GM12878 (cell line): ENCODE results near the gene IFNA13. TPM values are rescaled to one million over a fixed set of nuclear protein-coding genes. Genes with fewer than 3 reads are reported as not detected.

ENCODE experiments used
- BACH1 ChIP-seq: fragments of 450-650 bp; IDR thresholded peaks from 2 replicates; pipeline ENCODE4 v1.6.1; 2017; ENCODE audit warnings: mild to moderate bottlenecking, borderline replicate concordance
- CREB1 ChIP-seq: IDR thresholded peaks from 2 replicates; pipeline ENCODE4 v1.6.1; 2012; ENCODE audit warnings: low read depth, mild to moderate bottlenecking, inconsistent platforms
- EP300 ChIP-seq, 2 experiments: fragments of 150-350 bp in 1 of 2; IDR thresholded peaks; 2 replicates each; pipeline ENCODE4 v1.6.1; 2011 to 2012; ENCODE audit warnings: low read depth in 2 of 2, low read length in 2 of 2, borderline replicate concordance in 1 of 2, improper control_type of control experiment in 1 of 2, inconsistent platforms in 1 of 2; ENCODE audit not compliant: control insufficient read depth in 1 of 2
- ETV6 ChIP-seq, 2 experiments: fragments of 450-650 bp in 1 of 2; IDR thresholded peaks in 1 of 2; conservative IDR thresholded peaks in 1 of 2; 2 replicates each; pipeline ENCODE4 v1.6.1; 2014; ENCODE audit warnings: antibody characterized with exemption in 1 of 2, borderline replicate concordance in 1 of 2, low read depth in 1 of 2, mild to moderate bottlenecking in 1 of 2, moderate library complexity in 1 of 2
- HDGF ChIP-seq: fragments of 450-650 bp; IDR thresholded peaks from 2 replicates; pipeline ENCODE4 v1.6.1; 2016; ENCODE audit warnings: antibody characterized with exemption
- IKZF1 ChIP-seq: fragments of 450-650 bp; conservative IDR thresholded peaks from 2 replicates; pipeline ENCODE4 v1.6.1; 2017; ENCODE audit warnings: antibody characterized with exemption, mild to moderate bottlenecking
- KAT2A ChIP-seq: conservative IDR thresholded peaks from 2 replicates; pipeline ENCODE4 v1.6.1; 2011; ENCODE audit warnings: low read depth, low read length; ENCODE audit not compliant: control insufficient read depth
- MYC ChIP-seq: IDR thresholded peaks from 2 replicates; pipeline ENCODE4 v1.6.1; 2011; ENCODE audit warnings: mild to moderate bottlenecking, low read length, moderate library complexity, inconsistent platforms; ENCODE audit not compliant: insufficient read depth, insufficient replicate concordance, insufficient read length, severe bottlenecking
- NKRF ChIP-seq: fragments of 450-650 bp; conservative IDR thresholded peaks from 2 replicates; pipeline ENCODE4 v1.6.1; 2017; ENCODE audit warnings: mild to moderate bottlenecking, moderate library complexity
- PML ChIP-seq: IDR thresholded peaks from 2 replicates; pipeline ENCODE4 v1.6.1; 2012; ENCODE audit warnings: low read length, inconsistent platforms
- POLR2A ChIP-seq: IDR thresholded peaks from 2 replicates; pipeline ENCODE4 v1.6.1; 2011; ENCODE audit warnings: low read depth, mild to moderate bottlenecking, low read length
- TARDBP ChIP-seq: IDR thresholded peaks from 2 replicates; pipeline ENCODE4 v1.6.1; 2016; ENCODE audit warnings: borderline replicate concordance
- WRNIP1 ChIP-seq: IDR thresholded peaks from 2 replicates; pipeline ENCODE4 v1.6.1; 2011; ENCODE audit warnings: low read depth, low read length, improper control_type of control experiment, borderline replicate concordance
- ZSCAN29 ChIP-seq: fragments of 450-650 bp; IDR thresholded peaks from 2 replicates; pipeline ENCODE4 v1.6.1; 2017; ENCODE audit warnings: mild to moderate bottlenecking, moderate library complexity
- polyA plus RNA-seq, 11 experiments: library from polyadenylated mRNA; depleted of rRNA in 4 of 11; unstranded in 6 of 11; stranded (reverse) in 5 of 11; fragments of >200 nt; fragmentation: Nextera tagmentation in 4 of 11; fragmentation: Illumina TruSeq in 1 of 11; extraction: Ambion mirVana in 4 of 11; extraction: Trizol in 1 of 11; gene quantifications; 1 replicate in 1 of 11; 2 replicates in 10 of 11; pipeline versions ENCODE4 v1.2.1 to v1.2.3, GENCODE V29; 2011 to 2016; ENCODE audit warnings: inconsistent platforms in 2 of 11, missing spikeins in 2 of 11, low read depth in 1 of 11
- total RNA-seq, 4 experiments: library from RNA; depleted of rRNA in 3 of 4; stranded (reverse); fragments of >200 nt in 3 of 4; fragmentation: Illumina TruSeq in 1 of 4; extraction: Trizol in 1 of 4; gene quantifications; 2 replicates each; pipeline versions ENCODE4 v1.2.1 to v1.2.3, GENCODE V29; 2013 to 2021
- TF ChIP-seq, protein P1 (sequence below): fragments of 150-350 bp; IDR thresholded peaks from 2 replicates; pipeline ENCODE4 v1.6.1; 2016; ENCODE audit warnings: low read depth, low read length
- TF ChIP-seq, protein P2 (sequence below): fragments of 450-650 bp; IDR thresholded peaks from 2 replicates; pipeline ENCODE4 v1.6.1; 2017; ENCODE audit warnings: mild to moderate bottlenecking
- TF ChIP-seq, protein P3 (sequence below): IDR thresholded peaks from 2 replicates; pipeline ENCODE4 v1.6.1; 2012; ENCODE audit warnings: low read depth, low read length, improper control_type of control experiment

Gene IFNA13
- total and polyA plus RNA-seq, 10 of the 15 experiments (the other 5 are each of a cell fraction or from before 2014, with no cell fraction given): not detected

DNA sequence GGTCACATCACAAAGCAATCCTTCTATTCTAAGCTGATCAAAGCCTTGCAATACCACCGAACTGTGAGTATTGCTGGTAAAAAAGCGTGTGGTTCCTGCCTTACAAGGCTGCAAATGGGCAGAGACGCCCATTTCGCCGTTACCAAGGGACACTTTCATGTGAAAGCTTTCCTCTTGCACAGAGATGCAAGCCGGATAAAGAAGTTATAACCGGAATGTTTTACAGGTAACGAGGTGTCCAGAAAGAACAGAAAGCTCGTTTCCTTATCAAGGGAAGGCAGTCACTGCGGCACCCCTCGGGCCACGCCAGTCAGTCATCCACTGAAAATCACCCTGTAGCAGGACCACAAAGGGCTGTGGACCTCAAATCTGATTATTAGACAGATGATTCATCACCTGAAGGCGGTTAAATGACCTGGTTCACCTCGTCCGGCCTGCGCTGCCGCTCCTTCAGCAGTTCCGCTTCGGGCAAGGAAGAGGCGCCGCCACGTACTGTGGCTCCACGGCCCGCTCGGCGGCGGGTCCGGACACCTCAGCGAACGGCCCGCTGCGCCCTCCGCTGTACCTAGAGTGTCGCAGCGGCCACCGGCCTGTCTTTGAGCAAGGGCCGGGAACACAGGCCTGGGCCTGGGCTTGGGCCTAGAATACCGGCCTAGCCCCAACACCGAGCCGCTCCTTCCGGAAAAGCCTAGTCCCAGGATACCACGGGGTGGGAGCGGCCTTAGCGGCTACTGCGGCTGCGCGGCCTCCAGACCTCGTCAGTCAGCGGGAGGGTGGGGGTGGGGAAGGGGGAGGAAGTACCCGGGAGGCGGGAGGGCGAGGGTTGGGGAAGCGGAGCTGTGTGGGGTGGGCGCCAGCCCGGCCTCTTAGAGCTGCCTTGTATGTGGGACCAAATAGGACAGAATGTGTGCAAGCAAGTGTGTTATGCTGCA is 32.9 kb downstream of the IFNA13 start, which contains the start of gene KLHL9 (continued):
- TF ChIP-seq, protein P1, sequence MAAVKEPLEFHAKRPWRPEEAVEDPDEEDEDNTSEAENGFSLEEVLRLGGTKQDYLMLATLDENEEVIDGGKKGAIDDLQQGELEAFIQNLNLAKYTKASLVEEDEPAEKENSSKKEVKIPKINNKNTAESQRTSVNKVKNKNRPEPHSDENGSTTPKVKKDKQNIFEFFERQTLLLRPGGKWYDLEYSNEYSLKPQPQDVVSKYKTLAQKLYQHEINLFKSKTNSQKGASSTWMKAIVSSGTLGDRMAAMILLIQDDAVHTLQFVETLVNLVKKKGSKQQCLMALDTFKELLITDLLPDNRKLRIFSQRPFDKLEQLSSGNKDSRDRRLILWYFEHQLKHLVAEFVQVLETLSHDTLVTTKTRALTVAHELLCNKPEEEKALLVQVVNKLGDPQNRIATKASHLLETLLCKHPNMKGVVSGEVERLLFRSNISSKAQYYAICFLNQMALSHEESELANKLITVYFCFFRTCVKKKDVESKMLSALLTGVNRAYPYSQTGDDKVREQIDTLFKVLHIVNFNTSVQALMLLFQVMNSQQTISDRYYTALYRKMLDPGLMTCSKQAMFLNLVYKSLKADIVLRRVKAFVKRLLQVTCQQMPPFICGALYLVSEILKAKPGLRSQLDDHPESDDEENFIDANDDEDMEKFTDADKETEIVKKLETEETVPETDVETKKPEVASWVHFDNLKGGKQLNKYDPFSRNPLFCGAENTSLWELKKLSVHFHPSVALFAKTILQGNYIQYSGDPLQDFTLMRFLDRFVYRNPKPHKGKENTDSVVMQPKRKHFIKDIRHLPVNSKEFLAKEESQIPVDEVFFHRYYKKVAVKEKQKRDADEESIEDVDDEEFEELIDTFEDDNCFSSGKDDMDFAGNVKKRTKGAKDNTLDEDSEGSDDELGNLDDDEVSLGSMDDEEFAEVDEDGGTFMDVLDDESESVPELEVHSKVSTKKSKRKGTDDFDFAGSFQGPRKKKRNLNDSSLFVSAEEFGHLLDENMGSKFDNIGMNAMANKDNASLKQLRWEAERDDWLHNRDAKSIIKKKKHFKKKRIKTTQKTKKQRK: no peak
- peak; percentile 90 for TF ChIP-seq NKRF
- TF ChIP-seq EP300 (IDR thresholded peaks at IDR 0.05; ENCODE audit: borderline replicate concordance in 1 of 2, control insufficient read depth in 1 of 2, low read depth in 2 of 2, low read length in 2 of 2): no peak
- peak; percentile 91 for TF ChIP-seq POLR2A
- no peak for TF ChIP-seq KAT2A
- peak; percentile 67; the same call in 1 of the 2 replicates for TF ChIP-seq BACH1
- no peak for TF ChIP-seq CREB1
- no peak for TF ChIP-seq TARDBP
- TF ChIP-seq PML: peak; percentile 62; the same call in 1 of the 2 replicates
- no peak for TF ChIP-seq WRNIP1
- no peak for TF ChIP-seq HDGF
- TF ChIP-seq ZSCAN29: 0 out of 2 replicates have a peak, but pooled peaks have one; percentile 57
- no peak for TF ChIP-seq ETV6 (conservative IDR thresholded peaks at IDR 0.05 in 1 of 2, IDR thresholded peaks at IDR 0.05 in 1 of 2; ENCODE audit: borderline replicate concordance in 1 of 2, low read depth in 1 of 2)
- TF ChIP-seq IKZF1: peak; percentile 92
- TF ChIP-seq, protein P2, sequence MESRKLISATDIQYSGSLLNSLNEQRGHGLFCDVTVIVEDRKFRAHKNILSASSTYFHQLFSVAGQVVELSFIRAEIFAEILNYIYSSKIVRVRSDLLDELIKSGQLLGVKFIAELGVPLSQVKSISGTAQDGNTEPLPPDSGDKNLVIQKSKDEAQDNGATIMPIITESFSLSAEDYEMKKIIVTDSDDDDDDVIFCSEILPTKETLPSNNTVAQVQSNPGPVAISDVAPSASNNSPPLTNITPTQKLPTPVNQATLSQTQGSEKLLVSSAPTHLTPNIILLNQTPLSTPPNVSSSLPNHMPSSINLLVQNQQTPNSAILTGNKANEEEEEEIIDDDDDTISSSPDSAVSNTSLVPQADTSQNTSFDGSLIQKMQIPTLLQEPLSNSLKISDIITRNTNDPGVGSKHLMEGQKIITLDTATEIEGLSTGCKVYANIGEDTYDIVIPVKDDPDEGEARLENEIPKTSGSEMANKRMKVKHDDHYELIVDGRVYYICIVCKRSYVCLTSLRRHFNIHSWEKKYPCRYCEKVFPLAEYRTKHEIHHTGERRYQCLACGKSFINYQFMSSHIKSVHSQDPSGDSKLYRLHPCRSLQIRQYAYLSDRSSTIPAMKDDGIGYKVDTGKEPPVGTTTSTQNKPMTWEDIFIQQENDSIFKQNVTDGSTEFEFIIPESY: no peak
- TF ChIP-seq MYC: peak; percentile 50
- TF ChIP-seq, protein P3, sequence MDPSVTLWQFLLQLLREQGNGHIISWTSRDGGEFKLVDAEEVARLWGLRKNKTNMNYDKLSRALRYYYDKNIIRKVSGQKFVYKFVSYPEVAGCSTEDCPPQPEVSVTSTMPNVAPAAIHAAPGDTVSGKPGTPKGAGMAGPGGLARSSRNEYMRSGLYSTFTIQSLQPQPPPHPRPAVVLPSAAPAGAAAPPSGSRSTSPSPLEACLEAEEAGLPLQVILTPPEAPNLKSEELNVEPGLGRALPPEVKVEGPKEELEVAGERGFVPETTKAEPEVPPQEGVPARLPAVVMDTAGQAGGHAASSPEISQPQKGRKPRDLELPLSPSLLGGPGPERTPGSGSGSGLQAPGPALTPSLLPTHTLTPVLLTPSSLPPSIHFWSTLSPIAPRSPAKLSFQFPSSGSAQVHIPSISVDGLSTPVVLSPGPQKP: peak; percentile 53
